Stimulated activated CD8-positive, alpha-beta memory T cell treated with anti-CD3 and anti-CD28 coated beads, Interleukin-4, amount 100 ng/mL, for 4 hours (primary cell): ENCODE results near the gene NDUFC2.
"Not testable (repeated sequence)": the region's sequence is repeated elsewhere in the genome, so short reads cannot be mapped to it uniquely, and the experiment has no call there.

Experiments
- DNase-seq, 2 donors: peaks; one replicate each; pipeline ENCODE4 v3.0.0-alpha.2; 2020; ENCODE audit warnings: low read depth in 2 of 2, low spot score in 1 of 2

NDUFC2 gene

GRCh38 chr11:78032090-78032489, 47.6 kb downstream of the NDUFC2 start:
- DNase-seq = no peak

DNA sequence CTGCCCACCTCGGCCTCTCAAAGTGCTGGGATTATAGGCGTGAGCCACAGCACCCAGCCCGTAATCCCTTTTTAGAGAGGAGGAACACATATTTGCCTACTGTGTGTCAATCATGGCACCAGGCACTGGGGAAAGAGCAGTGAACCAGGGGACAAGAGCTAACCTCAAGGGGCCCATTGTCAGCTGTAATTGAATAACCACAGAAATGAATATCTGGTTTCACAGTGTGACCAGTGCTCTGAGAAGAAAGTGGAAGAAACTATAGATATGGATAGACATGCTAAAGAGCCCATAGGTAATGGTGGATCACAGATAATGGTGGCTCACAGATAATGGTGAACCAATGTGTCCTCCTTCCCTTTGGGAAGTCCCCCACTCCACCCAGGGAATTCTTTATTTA, 48.0 kb downstream of the NDUFC2 start:
- no peak for DNase-seq

DNA sequence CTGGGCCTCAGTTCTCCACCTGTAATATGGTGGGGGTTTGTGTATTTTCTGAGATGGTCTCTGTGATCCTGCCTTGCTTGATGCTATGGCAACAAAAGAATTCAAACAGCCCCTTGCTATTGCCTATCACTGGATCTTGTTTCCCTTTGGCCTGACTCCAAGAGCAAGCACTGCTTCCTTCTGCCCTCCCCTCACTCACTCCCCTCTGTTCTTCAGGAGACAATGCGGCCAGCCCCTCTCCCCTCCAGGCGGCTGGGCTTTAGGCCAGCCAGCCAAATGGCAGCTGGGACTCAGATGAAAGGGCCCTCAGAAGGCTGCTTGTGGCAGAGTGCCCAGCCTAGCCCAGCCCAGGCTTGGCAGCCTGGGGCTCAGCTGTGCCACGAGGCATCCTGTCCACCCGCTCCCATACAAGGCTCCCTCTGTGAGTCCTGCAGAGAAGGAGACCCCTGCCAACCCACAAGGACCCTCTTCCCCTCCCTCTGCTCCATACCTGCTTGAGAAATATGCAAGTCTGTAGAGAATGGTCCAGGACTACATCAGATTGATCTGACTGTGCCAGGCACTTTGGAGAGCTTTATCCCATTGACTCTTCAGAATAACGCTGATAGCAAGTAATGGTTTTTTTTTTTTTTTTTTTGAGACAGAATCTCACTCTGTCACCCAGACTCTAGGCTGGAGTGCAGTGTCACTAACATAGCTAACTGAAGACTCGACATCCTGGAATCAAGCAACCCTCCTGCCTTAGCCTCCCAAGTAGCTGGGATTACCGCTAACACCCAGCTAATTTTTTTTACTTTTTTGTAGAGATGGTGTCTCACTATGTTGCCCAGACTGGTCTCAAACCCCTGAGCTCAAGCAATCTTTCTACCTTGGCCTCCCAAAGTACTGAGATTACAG, 49.0 kb downstream of the NDUFC2 start:
- no peak for DNase-seq

- DNase-seq = not testable (repeated sequence)
These were observed 51.2 kb downstream of the NDUFC2 start for GRCh38 chr11:78028423-78028822.

DNA sequence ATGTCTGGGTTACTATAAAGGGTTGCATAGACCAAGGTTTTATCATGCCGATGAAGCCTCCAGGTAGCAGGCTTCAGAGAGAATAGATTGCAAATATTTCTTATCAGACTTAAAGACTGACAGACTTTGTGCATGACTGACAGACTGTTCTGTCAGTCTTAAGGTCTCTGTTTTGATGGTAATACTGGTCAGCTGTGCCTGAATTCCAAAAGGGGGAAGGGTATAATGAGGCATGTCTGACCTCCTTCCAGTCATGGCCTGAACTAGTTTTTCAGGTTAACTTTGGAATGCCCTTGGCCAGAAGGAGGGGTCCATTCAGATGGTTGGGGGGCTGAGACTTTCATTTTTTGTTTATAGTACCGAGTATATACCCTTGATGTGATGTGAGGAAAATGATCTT, 51.9 kb downstream of the NDUFC2 start:
- no peak for DNase-seq

DNA sequence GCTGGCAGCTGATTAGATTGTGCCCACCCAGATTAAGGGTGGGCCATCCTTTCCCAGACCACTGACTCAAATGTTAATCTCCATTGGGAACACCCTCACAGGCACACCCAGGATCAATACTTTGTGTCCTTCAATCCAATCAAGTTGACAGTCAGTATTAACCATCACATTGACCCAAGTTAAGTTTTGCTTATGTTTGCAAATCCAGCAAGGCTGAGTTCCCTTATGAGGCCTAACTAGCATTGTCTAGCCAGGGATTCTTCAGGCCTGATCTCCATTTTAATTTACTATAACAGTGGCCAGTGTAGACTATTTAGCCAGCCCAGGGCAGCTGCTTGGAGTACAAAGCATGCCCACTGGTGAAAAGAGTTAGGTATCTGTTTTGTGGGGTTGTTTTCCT, 54.3 kb downstream of the NDUFC2 start:
- no peak for DNase-seq

DNA sequence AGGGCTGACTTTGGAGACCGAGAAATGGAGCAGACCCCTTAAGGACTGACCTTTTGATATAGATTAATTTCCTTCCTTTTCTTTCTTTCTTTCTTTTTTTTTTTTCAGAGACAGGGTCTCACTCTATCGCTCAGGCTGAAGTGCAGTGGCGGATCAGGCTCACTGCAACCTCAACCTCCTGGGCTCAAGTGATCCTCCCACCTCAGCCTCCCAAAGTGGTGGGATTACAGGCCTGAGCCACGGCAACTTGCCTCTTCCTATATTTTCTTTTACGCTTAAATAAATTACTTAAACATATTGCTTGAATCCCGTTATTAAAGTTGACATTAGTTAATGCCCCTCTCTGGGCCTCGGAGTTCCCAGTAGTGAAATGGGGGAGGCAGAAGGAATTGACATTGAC, 56.2 kb downstream of the NDUFC2 start:
- DNase-seq = no peak

DNA sequence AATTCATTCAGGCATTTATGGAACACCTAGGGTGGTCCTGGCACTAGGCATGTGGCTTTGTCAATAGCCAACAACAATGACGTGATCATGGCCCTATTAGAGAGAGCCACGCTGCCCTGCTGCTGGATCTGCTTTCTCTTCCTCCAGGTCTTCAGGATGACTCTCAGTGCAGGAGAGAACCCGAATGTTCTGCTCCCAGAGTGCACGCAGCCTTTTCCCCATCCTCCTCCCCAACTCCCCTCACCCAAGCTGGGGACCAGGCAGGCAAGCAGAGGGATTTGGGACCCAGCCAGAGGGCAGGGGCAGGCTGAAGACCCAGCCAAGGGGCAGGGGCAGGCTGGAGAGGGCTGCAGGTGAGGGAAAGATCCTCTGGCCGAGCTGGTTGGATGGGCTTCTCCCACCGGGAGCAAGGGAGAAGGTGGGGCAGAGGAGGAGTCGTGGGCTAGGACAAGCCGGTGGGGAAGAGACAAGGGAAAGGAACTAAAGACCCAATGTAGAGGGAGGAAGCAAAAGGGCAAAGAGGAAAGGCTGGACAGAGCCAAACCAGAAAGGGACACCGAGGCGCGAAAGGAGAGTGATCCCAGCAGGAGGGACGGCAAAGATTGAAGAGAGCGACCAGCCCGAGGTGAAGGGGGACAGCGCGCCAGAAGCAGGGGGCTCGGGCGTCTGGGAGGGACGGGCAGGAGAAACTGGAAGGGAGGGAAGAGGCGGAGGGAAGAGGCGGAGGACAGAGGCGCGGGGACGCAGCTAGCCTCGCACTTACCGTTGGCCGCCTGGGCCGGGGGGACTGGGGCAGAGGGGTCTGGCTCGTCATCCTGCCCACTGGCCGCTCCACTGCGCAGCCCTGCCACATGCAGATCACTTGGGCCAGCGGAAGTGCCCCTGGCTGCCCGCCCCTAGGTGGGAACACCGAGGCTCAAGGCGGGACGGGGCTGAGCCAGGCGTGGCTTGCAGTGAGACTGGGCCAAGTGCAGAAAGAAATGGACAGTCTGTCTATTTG, 57.0 kb downstream of the NDUFC2 start, which contains the start of gene KCTD14:
Gene KCTD14 (minus strand): TSS at position 880 of the 1,000 bp plus-strand sequence. CDS start 27 bp downstream, at position 853.
- no peak for DNase-seq

DNA sequence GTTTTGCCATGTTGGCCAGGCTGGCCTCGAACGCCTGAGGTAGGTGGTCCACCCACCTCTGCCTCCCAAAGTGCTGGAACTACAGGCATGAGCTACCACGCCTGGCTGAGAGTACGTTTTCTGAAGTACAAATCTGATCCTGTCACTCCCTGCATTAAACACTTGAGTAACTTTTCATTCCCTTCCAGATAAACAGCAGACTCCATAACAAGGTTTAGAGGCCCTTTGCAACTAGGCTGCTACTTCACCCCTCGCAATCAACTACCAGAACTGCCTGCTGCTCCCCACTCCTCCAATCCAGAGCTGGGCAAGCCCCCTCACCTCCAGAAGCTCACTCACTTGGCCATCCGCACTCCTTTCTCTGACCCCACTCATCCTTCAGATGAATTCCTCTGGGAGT, 58.1 kb downstream of the NDUFC2 start:
- DNase-seq = no peak

GRCh38 chr11:78020246-78020645, 59.4 kb downstream of the NDUFC2 start:
- DNase-seq = no peak

- no peak for DNase-seq
These were observed 59.9 kb downstream of the NDUFC2 start for GRCh38 chr11:78019808-78020207.
